ENCODE data around the gene HSPB2. TPM values are rescaled to one million over a fixed set of nuclear protein-coding genes. Genes with fewer than 3 reads are reported as not detected.

Gene HSPB2
- total RNA-seq, 1 donor, result 2.2 TPM

DNA sequence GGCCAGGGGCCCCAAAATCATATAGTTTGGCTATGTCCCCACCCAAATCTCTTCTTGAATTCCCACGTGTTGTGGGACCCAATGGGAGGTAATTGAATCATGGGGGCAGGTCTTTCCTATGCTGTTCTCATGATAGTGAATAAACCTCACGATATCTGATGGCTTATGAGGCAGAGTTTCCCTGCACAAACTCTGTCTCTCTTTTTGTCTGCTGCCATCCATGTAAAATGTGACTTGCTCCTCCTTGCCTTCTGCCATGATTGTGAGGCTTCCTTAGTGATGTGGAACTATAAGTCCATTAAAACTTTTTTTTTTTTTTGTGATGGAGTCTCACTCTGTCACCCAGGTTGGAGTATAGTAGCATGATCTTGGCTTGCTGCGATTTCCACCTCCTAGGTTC lies 39.0 kb downstream of the HSPB2 start:
- TF ChIP-seq, protein P1, sequence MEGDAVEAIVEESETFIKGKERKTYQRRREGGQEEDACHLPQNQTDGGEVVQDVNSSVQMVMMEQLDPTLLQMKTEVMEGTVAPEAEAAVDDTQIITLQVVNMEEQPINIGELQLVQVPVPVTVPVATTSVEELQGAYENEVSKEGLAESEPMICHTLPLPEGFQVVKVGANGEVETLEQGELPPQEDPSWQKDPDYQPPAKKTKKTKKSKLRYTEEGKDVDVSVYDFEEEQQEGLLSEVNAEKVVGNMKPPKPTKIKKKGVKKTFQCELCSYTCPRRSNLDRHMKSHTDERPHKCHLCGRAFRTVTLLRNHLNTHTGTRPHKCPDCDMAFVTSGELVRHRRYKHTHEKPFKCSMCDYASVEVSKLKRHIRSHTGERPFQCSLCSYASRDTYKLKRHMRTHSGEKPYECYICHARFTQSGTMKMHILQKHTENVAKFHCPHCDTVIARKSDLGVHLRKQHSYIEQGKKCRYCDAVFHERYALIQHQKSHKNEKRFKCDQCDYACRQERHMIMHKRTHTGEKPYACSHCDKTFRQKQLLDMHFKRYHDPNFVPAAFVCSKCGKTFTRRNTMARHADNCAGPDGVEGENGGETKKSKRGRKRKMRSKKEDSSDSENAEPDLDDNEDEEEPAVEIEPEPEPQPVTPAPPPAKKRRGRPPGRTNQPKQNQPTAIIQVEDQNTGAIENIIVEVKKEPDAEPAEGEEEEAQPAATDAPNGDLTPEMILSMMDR (IDR thresholded peaks at IDR 0.05; ENCODE audit: extremely low read depth, low read depth, low read length), result no peak
- no peak overlapping the region for H2AFZ ChIP-seq (ENCODE audit: low read length)
- H3K36me3 ChIP-seq (ENCODE audit: insufficient read depth, low read length), result no peaks in the 10 kb centered on the region
- no peak overlapping the region for H3K4me2 ChIP-seq (ENCODE audit: insufficient read depth, low read length)
- no peaks in the 10 kb centered on the region for H4K20me1 ChIP-seq (ENCODE audit: insufficient read depth, low read length)
- H3K9me3 ChIP-seq (ENCODE audit: low read depth, low read length), result no peaks in the 10 kb centered on the region
- DNase-seq (ENCODE audit: insufficient read length, low spot score, missing footprints), result no peak
- H3K79me2 ChIP-seq (ENCODE audit: insufficient read depth, low read length), result peaks cover 7% of the 10 kb centered on the region
- H3K27me3 ChIP-seq (ENCODE audit: insufficient read depth, low read length), result no peaks in the 10 kb centered on the region
- peaks cover 2% of the 10 kb centered on the region for H3K4me1 ChIP-seq (ENCODE audit: insufficient read depth, low read length)
- no peak overlapping the region for H3K4me3 ChIP-seq (ENCODE audit: insufficient read depth, low read length)
- H3K27ac ChIP-seq (ENCODE audit: low read depth, low read length), result no peak overlapping the region

DNA sequence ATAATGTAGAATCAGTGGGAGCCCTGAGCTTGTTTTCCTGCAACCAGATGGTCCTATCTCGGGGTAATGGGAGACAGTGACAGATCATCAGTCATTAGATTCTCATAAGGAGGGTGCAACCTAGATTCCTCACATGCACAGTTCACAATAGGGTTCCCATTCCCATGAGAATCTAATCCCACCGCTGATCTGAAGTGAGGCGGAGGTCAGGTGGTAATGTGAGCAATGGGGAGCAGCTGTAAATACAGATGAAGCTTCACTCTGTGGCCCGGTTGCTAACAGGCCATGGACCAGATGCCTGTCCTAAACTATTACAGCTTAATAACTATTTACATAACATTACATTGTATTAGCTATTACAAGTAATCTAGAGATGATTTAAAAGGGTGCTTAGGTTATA lies 41.6 kb downstream of the HSPB2 start:
- Histone ChIP-seq H3K27me3 (ENCODE audit: insufficient read depth, low read length) (no peaks in the 10 kb centered on the region), H3K36me3 (ENCODE audit: insufficient read depth, low read length) (no peaks in the 10 kb centered on the region), H3K27ac (ENCODE audit: low read depth, low read length) (no peak overlapping the region), H4K20me1 (ENCODE audit: insufficient read depth, low read length) (no peaks in the 10 kb centered on the region), H2AFZ (ENCODE audit: low read length) (no peak overlapping the region), H3K79me2 (ENCODE audit: insufficient read depth, low read length) (no peaks in the 10 kb centered on the region), H3K9me3 (ENCODE audit: low read depth, low read length) (no peaks in the 10 kb centered on the region), H3K4me2 (ENCODE audit: insufficient read depth, low read length) (no peak overlapping the region), H3K4me3 (ENCODE audit: insufficient read depth, low read length) (no peak overlapping the region), H3K4me1 (ENCODE audit: insufficient read depth, low read length) (no peaks in the 10 kb centered on the region)
- TF ChIP-seq, protein P1 (IDR thresholded peaks at IDR 0.05; ENCODE audit: extremely low read depth, low read depth, low read length), result no peak
- no peak for DNase-seq (ENCODE audit: insufficient read length, low spot score, missing footprints)

DNA sequence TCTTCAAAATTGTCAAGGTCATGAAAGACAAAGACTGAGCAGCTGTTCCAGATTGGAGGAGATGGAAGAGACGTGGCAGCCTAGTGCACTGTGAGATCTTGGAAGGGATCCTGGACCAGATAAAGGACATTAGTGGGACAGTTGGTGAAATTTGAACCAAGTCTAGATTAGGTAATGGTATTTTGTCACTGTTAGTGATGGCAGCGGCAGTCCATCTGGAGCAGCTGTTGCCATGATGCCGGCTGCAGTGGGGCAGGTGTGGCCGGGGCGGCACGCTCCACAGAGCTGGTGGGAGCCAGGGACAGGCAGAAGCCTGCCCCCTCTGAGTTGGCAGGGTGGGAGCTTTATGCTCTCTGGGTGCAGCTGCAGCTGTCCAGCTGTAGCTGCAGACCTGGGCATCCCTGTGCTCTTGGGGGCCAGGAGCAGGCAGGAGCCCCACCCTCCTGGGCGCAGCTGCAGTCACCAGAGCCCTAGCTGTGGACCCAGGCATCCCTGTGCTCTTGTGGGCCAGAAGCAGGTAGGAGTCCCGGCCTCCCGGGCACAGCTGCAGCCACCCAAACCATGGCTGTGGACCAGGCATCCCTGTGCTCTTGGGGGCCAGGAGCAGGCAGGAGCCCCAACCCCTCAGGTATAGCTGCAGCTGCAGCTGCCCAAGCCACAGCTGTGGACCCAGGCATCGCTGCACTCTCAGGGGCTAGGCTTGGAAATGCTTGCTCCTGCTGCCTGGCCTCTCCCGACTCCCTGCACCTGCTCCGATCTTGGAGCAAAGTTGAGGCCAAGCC lies 45.3 kb downstream of the HSPB2 start:
- H3K79me2 ChIP-seq (ENCODE audit: insufficient read depth, low read length), result no peaks in the 10 kb centered on the region
- no peak overlapping the region for H3K27ac ChIP-seq (ENCODE audit: low read depth, low read length)
- no peak overlapping the region for H3K4me3 ChIP-seq (ENCODE audit: insufficient read depth, low read length)
- no peak overlapping the region for H2AFZ ChIP-seq (ENCODE audit: low read length)
- H3K36me3 ChIP-seq (ENCODE audit: insufficient read depth, low read length), result no peaks in the 10 kb centered on the region
- no peaks in the 10 kb centered on the region for H3K27me3 ChIP-seq (ENCODE audit: insufficient read depth, low read length)
- H3K4me1 ChIP-seq (ENCODE audit: insufficient read depth, low read length), result no peaks in the 10 kb centered on the region
- H4K20me1 ChIP-seq (ENCODE audit: insufficient read depth, low read length), result no peaks in the 10 kb centered on the region
- H3K4me2 ChIP-seq (ENCODE audit: insufficient read depth, low read length), result no peak overlapping the region
- no peak for DNase-seq (ENCODE audit: insufficient read length, low spot score, missing footprints)
- H3K9me3 ChIP-seq (ENCODE audit: low read depth, low read length), result no peaks in the 10 kb centered on the region
- TF ChIP-seq, protein P1 (IDR thresholded peaks at IDR 0.05; ENCODE audit: extremely low read depth, low read depth, low read length), result no peak

DNA sequence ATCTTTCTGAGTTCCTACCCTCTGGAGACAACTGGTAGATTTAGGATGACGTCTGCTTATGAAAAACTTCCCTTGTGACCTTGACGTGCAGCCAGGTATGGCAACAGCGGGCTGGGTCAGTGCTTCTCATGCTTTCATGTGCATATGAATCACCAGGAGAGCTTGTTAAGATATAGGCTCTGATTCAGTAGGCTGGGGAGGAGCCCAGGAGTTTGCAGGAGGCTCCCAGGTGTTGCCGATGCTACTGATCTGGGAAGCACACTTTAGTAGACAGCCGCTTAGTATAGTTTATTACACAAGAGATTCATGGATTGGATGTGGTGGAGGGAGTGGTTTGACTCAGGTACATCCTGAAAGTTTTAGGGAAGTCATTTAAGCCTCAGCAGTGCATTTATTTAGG lies 48.4 kb downstream of the HSPB2 start:
- Histone ChIP-seq H3K36me3 (ENCODE audit: insufficient read depth, low read length) (peaks cover 5% of the 10 kb centered on the region), H2AFZ (ENCODE audit: low read length) (no peak overlapping the region), H3K4me3 (ENCODE audit: insufficient read depth, low read length) (no peak overlapping the region), H3K27ac (ENCODE audit: low read depth, low read length) (no peak overlapping the region), H3K4me2 (ENCODE audit: insufficient read depth, low read length) (no peak overlapping the region), H3K4me1 (ENCODE audit: insufficient read depth, low read length) (no peaks in the 10 kb centered on the region), H4K20me1 (ENCODE audit: insufficient read depth, low read length) (no peaks in the 10 kb centered on the region), H3K9me3 (ENCODE audit: low read depth, low read length) (no peaks in the 10 kb centered on the region), H3K27me3 (ENCODE audit: insufficient read depth, low read length) (no peaks in the 10 kb centered on the region), H3K79me2 (ENCODE audit: insufficient read depth, low read length) (no peaks in the 10 kb centered on the region)
- no peak for DNase-seq (ENCODE audit: insufficient read length, low spot score, missing footprints)
- TF ChIP-seq, protein P1 (IDR thresholded peaks at IDR 0.05; ENCODE audit: extremely low read depth, low read depth, low read length), result no peak
